GM18873 (cell line): ENCODE results near the gene TTC28.
"Not testable (repeated sequence)": the region's sequence is repeated elsewhere in the genome, so short reads cannot be mapped to it uniquely, and the experiment has no call there.

Experiments used
- ATAC-seq: cut with Tn5 transposase; IDR thresholded peaks from one replicate; pipeline ENCODE4 v1.9.1; 2021; ENCODE audit warnings: mild to moderate bottlenecking, moderate library complexity, moderate number of reproducible peaks; ENCODE audit not compliant: unreplicated experiment, low FRiP score

Gene TTC28

DNA sequence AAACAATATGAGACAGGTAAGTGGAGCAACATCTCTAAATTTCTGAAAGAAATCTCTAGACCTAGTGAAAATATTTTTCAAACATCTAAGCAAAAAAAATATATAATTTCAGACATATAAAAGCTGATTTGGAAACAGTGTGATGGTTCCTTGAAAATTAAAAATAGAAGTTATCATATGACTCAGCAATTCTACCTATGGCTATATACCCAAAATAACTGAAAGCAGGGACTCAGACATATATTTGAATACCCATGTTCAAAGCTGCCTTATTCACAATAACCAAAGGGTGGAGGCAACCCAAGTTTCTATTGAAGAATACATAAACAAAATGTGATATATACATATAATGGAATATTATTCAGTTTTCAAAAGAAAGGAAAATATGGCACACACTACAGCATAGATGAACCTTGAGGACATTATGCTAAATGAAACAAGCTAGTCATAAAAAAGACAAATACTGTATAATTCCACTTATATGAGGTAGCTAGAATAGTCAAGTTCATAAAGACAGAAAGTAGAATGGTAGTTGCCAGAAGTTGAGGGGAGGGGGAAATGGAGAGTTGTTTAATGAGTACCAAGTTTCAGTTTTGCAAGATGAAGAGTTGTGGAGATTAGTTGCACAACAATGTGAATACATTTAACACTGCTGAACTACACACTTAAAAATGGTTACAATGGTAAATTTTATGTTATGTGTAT lies 300.4 kb downstream of the TTC28 start:
- ATAC-seq = no peak

- no peak for ATAC-seq
These were observed 303.7 kb downstream of the TTC28 start for GRCh38 chr22:28375761-28376534.

GRCh38 chr22:28373831-28374230 lies 305.8 kb downstream of the TTC28 start:
- ATAC-seq = no peak

DNA sequence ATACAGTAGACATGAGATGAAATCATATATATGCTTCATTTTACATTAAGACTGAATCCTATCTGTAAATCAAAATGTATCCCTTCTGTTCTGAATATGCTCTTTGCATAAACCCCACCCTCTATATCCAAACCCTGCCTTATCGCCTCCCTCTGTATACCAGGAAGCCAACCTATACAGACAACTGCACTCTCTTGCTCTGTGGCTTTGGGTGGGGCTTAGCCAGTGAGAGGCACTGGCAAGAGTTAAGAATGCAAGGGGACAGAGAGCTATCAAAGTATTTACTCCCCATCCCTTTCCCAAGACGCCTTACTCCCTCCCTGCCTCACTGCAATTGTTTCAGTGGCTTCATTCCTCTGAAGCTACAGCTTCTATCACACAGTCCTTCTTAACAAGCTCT lies 309.8 kb downstream of the TTC28 start:
- no peak for ATAC-seq

DNA sequence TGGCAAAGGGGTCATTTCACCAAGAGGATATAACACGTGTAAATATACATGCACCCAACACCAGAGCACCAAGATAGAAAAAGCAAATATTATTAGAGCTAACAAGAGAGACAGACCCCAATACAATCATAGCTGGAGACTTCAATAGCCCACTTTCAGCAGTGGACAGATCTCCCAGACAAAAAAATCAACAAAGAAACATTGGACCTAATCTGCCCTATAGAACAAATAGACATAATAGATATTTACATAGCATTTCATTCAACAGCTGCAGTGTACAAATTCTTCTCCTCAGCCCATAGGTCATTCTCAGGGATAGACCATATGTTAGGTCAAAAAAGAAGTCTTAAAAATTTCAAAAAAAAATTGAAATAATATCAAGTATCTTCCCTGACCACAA lies 312.8 kb downstream of the TTC28 start:
- no peak for ATAC-seq

GRCh38 chr22:28365371-28365770 lies 314.3 kb downstream of the TTC28 start:
- no peak for ATAC-seq

DNA sequence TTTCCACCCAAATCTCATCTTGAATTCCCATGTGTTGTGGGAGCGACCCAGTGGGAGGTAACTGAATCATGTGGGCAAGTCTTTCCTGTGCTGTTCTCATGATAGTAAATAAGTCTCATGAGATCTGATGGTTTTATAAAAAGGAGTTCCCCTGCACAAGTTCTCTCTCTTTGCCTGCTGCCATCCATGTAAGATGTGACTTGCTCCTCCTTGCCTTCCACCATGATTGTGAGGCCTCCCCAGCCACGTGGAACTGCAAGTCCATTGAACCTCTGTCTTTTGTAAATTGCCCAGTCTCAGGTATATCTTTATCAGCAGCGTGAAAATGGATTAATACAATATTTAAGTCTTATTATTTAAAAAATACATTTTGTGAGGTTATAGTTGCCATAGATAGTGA lies 315.5 kb downstream of the TTC28 start:
- not testable (repeated sequence) for ATAC-seq

- ATAC-seq = no peak
These were observed 318.7 kb downstream of the TTC28 start for GRCh38 chr22:28360939-28361338.

- ATAC-seq = no peak
These were observed 321.3 kb downstream of the TTC28 start for GRCh38 chr22:28358312-28358711.

DNA sequence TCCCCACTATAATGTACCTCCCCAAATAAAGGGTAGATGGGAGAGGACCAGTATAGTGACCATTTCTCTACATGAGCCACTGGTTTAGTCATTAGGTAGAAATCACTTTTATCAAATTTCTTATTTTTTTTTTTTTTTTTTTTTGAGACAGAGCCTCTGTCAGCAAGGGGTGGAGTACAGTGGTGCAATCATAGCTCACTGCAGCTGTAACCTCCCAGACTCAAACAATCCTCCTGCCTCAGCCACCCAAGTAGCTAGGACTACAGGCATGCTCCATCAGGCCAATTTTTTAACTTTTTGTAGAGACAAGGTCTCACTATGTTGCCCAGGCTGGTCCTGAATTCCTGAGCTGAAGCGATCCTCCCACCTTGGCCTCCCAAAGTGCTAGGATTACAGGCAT lies 322.4 kb downstream of the TTC28 start:
- ATAC-seq = no peak

DNA sequence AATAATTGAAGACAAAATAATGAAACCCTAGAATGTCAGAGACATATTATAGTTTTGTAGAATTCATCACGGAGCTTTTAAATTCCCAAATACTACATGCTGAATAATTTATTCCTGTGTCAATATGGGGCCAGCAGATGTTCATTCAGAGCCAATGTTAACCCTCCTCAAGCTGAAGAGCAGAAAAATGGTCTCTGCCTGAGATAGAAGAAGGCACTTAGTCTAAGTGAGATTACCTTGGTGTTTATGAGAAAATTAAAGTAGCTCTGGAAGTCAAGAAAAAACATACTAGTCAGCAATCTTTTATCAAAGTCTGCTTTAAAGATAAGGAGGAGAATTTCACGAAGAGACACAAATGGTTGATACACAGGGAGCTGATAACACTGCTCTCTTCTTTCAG lies 328.2 kb downstream of the TTC28 start:
- ATAC-seq = no peak

DNA sequence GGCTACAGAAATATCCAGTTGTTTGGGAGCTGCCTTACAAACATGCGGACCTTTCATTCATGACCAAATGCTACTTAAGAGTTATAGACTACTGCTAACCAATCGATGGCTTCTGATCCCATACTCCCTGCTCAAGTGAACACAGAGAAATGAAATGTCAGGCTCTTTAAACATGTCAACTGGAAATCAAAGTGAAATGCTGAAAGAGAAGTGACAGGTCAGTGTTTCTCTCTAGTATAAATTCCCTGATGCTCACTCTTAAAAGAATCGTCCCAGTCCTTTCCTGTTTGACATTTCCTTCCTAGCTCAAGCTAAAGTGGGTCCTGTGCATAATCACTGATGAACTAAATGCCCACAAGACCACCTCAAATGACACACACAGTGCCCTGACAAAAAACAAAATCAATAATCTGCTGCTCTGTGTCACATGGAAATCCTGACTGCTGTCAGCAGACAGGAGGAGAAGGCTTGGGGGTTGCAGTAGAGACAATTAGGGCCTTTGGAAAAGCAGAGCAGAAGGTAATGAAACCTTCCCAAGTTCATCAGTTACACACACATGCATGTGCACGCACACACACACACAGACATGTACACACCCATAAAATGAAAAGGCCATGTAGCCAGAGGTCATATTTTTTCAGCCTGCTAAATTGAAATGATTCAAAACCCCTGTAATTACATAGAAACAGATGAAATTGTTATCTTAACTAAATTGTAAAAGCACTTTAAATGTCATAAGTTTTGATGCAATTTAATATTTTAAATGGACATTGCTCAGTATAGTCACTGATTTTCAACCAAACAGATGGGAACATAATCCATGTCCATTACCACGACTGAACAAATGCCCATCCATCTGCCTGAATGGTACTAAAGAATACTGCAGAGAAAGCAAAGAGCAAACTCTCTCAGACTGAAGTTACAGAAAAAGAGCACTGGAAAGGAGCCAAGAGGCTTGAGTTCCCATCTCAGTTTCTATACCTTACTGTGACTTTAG lies 330.7 kb downstream of the TTC28 start:
- no peak for ATAC-seq

- no peak for ATAC-seq
These were observed 333.3 kb downstream of the TTC28 start for GRCh38 chr22:28346308-28346707.

DNA sequence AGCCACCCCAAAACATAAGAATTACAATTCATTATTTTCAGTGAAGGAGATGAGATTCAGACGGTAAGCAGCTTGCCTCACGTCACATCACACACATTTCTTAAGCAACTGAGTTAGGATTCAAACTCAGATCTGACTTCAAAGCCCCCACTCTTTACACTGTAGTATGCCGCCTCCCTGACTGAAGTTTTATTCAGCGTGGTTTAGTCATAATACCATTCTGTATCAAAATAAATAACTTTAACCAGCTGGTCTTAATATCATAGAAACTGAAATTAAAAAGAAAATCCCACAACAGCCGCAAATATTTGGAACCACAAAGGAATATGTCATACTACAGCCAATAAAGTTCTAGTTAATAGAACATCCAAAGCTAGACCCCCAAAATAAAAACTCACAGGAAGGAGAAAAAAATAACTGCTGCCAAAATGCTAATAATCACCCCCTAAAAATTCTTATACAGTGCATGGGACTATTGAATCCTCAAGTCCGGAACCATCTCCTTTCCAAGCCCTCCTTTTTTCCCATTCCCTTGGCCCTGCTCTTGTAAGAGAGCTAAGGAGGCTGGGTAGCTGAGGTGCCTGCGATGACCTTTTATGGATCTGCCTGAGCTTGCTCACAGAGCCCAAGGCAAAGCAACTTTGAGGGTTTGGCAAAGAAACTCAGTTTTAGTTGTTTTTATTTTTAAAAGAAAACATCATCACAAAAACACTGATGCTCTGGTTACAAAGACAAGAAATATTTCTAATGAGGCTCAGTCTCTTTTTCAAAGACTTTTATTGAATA lies 334.5 kb downstream of the TTC28 start:
- no peak for ATAC-seq

DNA sequence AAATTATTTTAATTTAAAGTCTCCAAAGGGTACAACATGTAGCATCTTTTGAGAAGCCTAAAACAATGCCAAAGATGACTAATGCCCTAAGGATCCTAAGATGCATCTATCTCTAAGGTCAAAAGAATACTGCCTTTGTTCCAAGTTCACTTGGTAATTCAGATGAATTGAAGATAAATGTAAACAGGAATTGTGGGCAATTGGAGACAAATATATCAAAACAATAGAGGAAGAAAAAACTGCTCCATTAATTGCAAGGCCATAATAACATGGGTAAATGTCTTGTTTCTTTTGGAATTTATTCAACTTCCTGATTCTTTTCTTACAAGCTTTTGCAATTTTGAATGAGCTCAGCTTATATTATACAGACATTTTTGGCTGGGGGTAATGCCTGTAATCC lies 338.6 kb downstream of the TTC28 start:
- no peak for ATAC-seq

GRCh38 chr22:28333088-28333487 lies 346.6 kb downstream of the TTC28 start:
- ATAC-seq = no peak

- no peak for ATAC-seq
These were observed 347.2 kb downstream of the TTC28 start for GRCh38 chr22:28332410-28332809.

DNA sequence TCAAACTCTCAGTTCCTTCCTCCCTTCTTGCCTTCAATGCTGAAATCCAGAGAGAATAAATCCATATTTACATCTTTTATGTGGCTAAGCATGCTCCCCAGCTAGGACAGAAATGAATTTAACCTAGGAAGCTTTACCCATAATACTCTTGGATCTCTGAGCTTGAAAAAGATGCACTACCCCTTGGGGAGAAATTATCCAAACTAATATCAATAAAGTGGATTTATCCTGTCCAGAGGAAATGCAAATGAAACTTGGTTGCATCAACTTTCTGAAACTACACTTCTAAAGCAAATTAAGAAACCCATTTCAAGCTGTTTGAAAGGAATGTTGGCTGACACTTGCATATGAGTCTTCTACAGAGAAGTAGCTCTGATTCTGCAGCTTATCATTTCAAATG lies 347.9 kb downstream of the TTC28 start:
- no peak for ATAC-seq

- no peak for ATAC-seq
These were observed 350.2 kb downstream of the TTC28 start for GRCh38 chr22:28329186-28330073.
